Sigmoid colon (tissue), 4 donors: ENCODE measurements around the gene KIAA1217.

Source experiments
- CTCF ChIP-seq, 4 experiments: fragments of 450-650 bp in 3 of 4; fragments of 200-600 bp in 1 of 4; IDR thresholded peaks; one replicate each; pipeline ENCODE4 v1.5.1; 2016 to 2019; ENCODE audit warnings: antibody characterized with exemption in 4 of 4, mild to moderate bottlenecking in 3 of 4, moderate library complexity in 2 of 4
- EP300 ChIP-seq, 4 donors: sonication (generic); formaldehyde crosslinking; IDR thresholded peaks; one replicate each; pipeline ENCODE4 v1.6.1; 2017; ENCODE audit warnings: antibody characterized with exemption in 4 of 4

GRCh38 chr10:24207341-24207740 lies 1.6 kb upstream of the KIAA1217 start:
- TF ChIP-seq CTCF (IDR thresholded peaks at IDR 0.05): no peak
- TF ChIP-seq EP300 (IDR thresholded peaks at IDR 0.05): no peak
